Lower leg skin (tissue), 3 donors: ENCODE results near the gene RGS7BP.

Source experiments
- CTCF ChIP-seq, 3 donors: fragments of 450-650 bp; IDR thresholded peaks; one replicate each; pipeline ENCODE4 v1.5.1; 2016; ENCODE audit warnings: antibody characterized with exemption in 3 of 3, mild to moderate bottlenecking in 3 of 3, moderate library complexity in 2 of 3
- POLR2A ChIP-seq, 2 donors: fragments of 450-650 bp; IDR thresholded peaks; one replicate each; pipeline ENCODE4 v1.6.1; 2016 to 2017; ENCODE audit warnings: antibody characterized with exemption in 2 of 2, mild to moderate bottlenecking in 1 of 2, moderate library complexity in 1 of 2

GRCh38 chr5:64489857-64490256, 16.0 kb upstream of the RGS7BP start:
- no peak for TF ChIP-seq CTCF (IDR thresholded peaks at IDR 0.05)
- TF ChIP-seq POLR2A (IDR thresholded peaks at IDR 0.05): no peak
